HepG2 (cell line): ENCODE results near the gene SLC25A11. TPM values are rescaled to one million over a fixed set of nuclear protein-coding genes. Genes with fewer than 3 reads are reported as not detected.

ENCODE experiments used
- ATRX ChIP-seq: sonication (generic); formaldehyde crosslinking; IDR thresholded peaks from 2 replicates; pipeline ENCODE4 v1.4.0; 2020; ENCODE audit warnings: missing genetic modification reagents, borderline replicate concordance
- FLYWCH1 ChIP-seq: sonication (generic); formaldehyde crosslinking; IDR thresholded peaks from 2 replicates; pipeline ENCODE4 v1.8.1; 2023; ENCODE audit warnings: mild to moderate bottlenecking, missing genetic modification reagents
- FOSL2 ChIP-seq: sonication (generic); formaldehyde crosslinking; IDR thresholded peaks from 2 replicates; pipeline ENCODE4 v1.4.0; 2020; ENCODE audit warnings: missing genetic modification reagents
- FOXC1 ChIP-seq: sonication (generic); formaldehyde crosslinking; IDR thresholded peaks from 2 replicates; pipeline ENCODE4 v1.8.0; 2022; ENCODE audit warnings: mild to moderate bottlenecking, missing genetic modification reagents, borderline replicate concordance
- MZF1 ChIP-seq: sonication (generic); formaldehyde crosslinking; IDR thresholded peaks from 2 replicates; pipeline ENCODE4 v1.8.1; 2023; ENCODE audit warnings: mild to moderate bottlenecking, missing genetic modification reagents, borderline replicate concordance
- NFYC ChIP-seq: IDR thresholded peaks from 2 replicates; pipeline ENCODE4 v1.6.1; 2016; ENCODE audit warnings: missing genetic modification reagents, missing compliant biosample characterization
- NPAS2 ChIP-seq: sonication (generic); formaldehyde crosslinking; IDR thresholded peaks from 2 replicates; pipeline ENCODE4 v1.8.0; 2022; ENCODE audit warnings: mild to moderate bottlenecking, missing genetic modification reagents, borderline replicate concordance
- NR2F6 ChIP-seq, 2 experiments: IDR thresholded peaks; 2 replicates each; pipeline ENCODE4 v1.6.1; 2016; ENCODE audit warnings: antibody characterized with exemption in 1 of 2, mild to moderate bottlenecking in 1 of 2
- PCBP1 ChIP-seq: fragments of 200-400 bp; formaldehyde crosslinking; IDR thresholded peaks from 2 replicates; pipeline ENCODE4 v1.6.1; 2017; ENCODE audit warnings: mild to moderate bottlenecking, low read depth, low read length, borderline replicate concordance
- RNF2 ChIP-seq: fragments of 450-650 bp; conservative IDR thresholded peaks from 2 replicates; pipeline ENCODE4 v1.6.1; 2016; ENCODE audit warnings: low read depth
- SPEN ChIP-seq: sonication (generic); formaldehyde crosslinking; IDR thresholded peaks from 2 replicates; pipeline ENCODE4 v1.5.1; 2020; ENCODE audit warnings: low read depth, mild to moderate bottlenecking, missing genetic modification reagents
- STAG1 ChIP-seq: sonication (generic); formaldehyde crosslinking; IDR thresholded peaks from 2 replicates; pipeline ENCODE4 v1.4.0; 2020; ENCODE audit warnings: missing genetic modification reagents
- ZNF225 ChIP-seq: sonication (generic); formaldehyde crosslinking; IDR thresholded peaks from 2 replicates; pipeline ENCODE4 v1.4.0; 2020; ENCODE audit warnings: mild to moderate bottlenecking, missing genetic modification reagents
- ZNF512 ChIP-seq: sonication (generic); formaldehyde crosslinking; IDR thresholded peaks from 2 replicates; pipeline ENCODE4 v1.4.0; 2020; ENCODE audit warnings: mild to moderate bottlenecking, missing genetic modification reagents
- ZNF768 ChIP-seq: sonication (generic); formaldehyde crosslinking; IDR thresholded peaks from 2 replicates; pipeline ENCODE4 v1.4.0; 2020; ENCODE audit warnings: missing genetic modification reagents
- ZSCAN20 ChIP-seq: sonication (generic); formaldehyde crosslinking; IDR thresholded peaks from 2 replicates; pipeline ENCODE4 v1.4.0; 2020; ENCODE audit warnings: missing genetic modification reagents, mild to moderate bottlenecking, borderline replicate concordance
- polyA plus RNA-seq, 8 experiments: library from polyadenylated mRNA; depleted of rRNA in 3 of 8; stranded (reverse) in 7 of 8; unstranded in 1 of 8; fragments of >200 nt; fragmentation: Illumina TruSeq in 4 of 8; extraction: Trizol in 4 of 8; gene quantifications; 2 replicates each; pipeline versions ENCODE4 v1.2.1 to v1.2.3, GENCODE V29; 2011 to 2016; ENCODE audit warnings: low read depth in 4 of 8, missing spikeins in 1 of 8, mixed read lengths in 1 of 8; ENCODE audit not compliant: insufficient read depth in 1 of 8
- total RNA-seq, 5 experiments: library from RNA; depleted of rRNA; stranded (reverse); fragments of >200 nt; fragmentation: Illumina TruSeq; extraction: Trizol; gene quantifications; 2 replicates each; pipeline ENCODE4 v1.2.3, GENCODE V29; 2016; ENCODE audit warnings: low read depth in 1 of 5
- TF ChIP-seq, protein P1 (sequence below): sonication (generic); formaldehyde crosslinking; conservative IDR thresholded peaks from 2 replicates; pipeline ENCODE4 v1.4.0; 2020; ENCODE audit warnings: missing genetic modification reagents
- TF ChIP-seq, protein P2 (sequence below): sonication (generic); formaldehyde crosslinking; IDR thresholded peaks from 2 replicates; pipeline ENCODE4 v1.4.0; 2020; ENCODE audit warnings: missing genetic modification reagents, borderline replicate concordance
- TF ChIP-seq, protein P3 (sequence below): sonication (generic); formaldehyde crosslinking; IDR thresholded peaks from 2 replicates; pipeline ENCODE4 v1.4.0; 2020; ENCODE audit warnings: missing genetic modification reagents, borderline replicate concordance

The SLC25A11 gene
- total and polyA plus RNA-seq, 2 of the 13 experiments (the other 11 are each of a cell fraction or from before 2014, with no cell fraction given) = 35.4 to 47.2 TPM

DNA sequence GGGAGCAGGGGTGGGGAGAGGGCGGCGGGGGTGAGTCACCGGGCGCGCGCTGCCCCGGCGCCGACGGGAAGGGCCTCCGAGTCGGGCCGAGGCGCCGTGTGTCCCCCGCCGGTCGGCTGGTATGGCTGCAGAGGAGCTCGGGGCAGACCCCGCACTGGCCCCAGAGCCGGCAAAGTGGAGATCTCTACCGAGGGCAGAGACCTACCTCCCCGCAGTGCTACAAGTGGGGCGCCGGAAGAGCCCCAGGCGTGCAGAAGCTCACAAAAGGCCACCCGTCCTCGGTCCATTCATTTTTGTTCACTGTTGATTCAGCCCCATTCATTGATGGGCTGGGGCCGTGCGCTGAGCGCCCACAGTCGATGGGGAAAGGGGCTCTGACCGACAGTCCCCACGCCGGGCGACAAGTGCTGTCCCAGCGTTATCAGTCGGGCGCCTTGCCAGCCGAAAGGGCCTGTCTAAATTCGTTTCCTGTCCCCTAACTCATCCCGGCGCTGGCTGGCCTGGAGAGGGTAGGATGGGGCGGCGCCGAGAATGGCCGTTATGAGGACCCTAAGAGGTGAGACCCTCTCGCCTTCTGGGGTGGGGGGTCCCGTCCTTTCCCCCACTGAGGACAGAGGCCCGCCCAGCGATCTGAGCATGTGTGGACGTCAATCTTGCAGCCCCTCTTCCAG lies 10.4 kb upstream of the SLC25A11 start (continued):
- peak; percentile 48; the same call in 1 of the 2 replicates for TF ChIP-seq ZSCAN20 (CRISPR knock-in tag)
- TF ChIP-seq FOXC1 (CRISPR knock-in tag) = peak; percentile 43; the same call in 1 of the 2 replicates
- no peak for TF ChIP-seq MZF1 (CRISPR knock-in tag)
- no peak for TF ChIP-seq ATRX (CRISPR knock-in tag)
- TF ChIP-seq STAG1 (CRISPR knock-in tag) = no peak
- TF ChIP-seq, protein P1, sequence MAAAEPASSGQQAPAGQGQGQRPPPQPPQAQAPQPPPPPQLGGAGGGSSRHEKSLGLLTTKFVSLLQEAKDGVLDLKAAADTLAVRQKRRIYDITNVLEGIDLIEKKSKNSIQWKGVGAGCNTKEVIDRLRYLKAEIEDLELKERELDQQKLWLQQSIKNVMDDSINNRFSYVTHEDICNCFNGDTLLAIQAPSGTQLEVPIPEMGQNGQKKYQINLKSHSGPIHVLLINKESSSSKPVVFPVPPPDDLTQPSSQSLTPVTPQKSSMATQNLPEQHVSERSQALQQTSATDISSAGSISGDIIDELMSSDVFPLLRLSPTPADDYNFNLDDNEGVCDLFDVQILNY (CRISPR knock-in tag) = no peak
- no peak for TF ChIP-seq NR2F6 (IDR thresholded peaks at IDR 0.05)
- TF ChIP-seq NR2F6 (CRISPR knock-in tag; IDR thresholded peaks at IDR 0.05) = no peak
- no peak for TF ChIP-seq NPAS2 (CRISPR knock-in tag)
- TF ChIP-seq ZNF768 = no peak; the same call in 1 of the 2 replicates
- TF ChIP-seq FOSL2 (CRISPR knock-in tag) = peak; percentile 69
- TF ChIP-seq RNF2 = no peak
- TF ChIP-seq FLYWCH1 (CRISPR knock-in tag) = peak; percentile 42; the same call in 1 of the 2 replicates
- TF ChIP-seq ZNF225 (CRISPR knock-in tag) = no peak
- TF ChIP-seq NFYC (CRISPR knock-in tag) = no peak
- peak; percentile 81; the same call in 1 of the 2 replicates for TF ChIP-seq PCBP1
- TF ChIP-seq, protein P2, sequence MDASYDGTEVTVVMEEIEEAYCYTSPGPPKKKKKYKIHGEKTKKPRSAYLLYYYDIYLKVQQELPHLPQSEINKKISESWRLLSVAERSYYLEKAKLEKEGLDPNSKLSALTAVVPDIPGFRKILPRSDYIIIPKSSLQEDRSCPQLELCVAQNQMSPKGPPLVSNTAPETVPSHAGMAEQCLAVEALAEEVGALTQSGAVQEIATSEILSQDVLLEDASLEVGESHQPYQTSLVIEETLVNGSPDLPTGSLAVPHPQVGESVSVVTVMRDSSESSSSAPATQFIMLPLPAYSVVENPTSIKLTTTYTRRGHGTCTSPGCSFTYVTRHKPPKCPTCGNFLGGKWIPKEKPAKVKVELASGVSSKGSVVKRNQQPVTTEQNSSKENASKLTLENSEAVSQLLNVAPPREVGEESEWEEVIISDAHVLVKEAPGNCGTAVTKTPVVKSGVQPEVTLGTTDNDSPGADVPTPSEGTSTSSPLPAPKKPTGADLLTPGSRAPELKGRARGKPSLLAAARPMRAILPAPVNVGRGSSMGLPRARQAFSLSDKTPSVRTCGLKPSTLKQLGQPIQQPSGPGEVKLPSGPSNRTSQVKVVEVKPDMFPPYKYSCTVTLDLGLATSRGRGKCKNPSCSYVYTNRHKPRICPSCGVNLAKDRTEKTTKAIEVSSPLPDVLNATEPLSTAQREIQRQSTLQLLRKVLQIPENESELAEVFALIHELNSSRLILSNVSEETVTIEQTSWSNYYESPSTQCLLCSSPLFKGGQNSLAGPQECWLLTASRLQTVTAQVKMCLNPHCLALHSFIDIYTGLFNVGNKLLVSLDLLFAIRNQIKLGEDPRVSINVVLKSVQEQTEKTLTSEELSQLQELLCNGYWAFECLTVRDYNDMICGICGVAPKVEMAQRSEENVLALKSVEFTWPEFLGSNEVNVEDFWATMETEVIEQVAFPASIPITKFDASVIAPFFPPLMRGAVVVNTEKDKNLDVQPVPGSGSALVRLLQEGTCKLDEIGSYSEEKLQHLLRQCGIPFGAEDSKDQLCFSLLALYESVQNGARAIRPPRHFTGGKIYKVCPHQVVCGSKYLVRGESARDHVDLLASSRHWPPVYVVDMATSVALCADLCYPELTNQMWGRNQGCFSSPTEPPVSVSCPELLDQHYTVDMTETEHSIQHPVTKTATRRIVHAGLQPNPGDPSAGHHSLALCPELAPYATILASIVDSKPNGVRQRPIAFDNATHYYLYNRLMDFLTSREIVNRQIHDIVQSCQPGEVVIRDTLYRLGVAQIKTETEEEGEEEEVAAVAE (CRISPR knock-in tag) = no peak
- TF ChIP-seq, protein P3, sequence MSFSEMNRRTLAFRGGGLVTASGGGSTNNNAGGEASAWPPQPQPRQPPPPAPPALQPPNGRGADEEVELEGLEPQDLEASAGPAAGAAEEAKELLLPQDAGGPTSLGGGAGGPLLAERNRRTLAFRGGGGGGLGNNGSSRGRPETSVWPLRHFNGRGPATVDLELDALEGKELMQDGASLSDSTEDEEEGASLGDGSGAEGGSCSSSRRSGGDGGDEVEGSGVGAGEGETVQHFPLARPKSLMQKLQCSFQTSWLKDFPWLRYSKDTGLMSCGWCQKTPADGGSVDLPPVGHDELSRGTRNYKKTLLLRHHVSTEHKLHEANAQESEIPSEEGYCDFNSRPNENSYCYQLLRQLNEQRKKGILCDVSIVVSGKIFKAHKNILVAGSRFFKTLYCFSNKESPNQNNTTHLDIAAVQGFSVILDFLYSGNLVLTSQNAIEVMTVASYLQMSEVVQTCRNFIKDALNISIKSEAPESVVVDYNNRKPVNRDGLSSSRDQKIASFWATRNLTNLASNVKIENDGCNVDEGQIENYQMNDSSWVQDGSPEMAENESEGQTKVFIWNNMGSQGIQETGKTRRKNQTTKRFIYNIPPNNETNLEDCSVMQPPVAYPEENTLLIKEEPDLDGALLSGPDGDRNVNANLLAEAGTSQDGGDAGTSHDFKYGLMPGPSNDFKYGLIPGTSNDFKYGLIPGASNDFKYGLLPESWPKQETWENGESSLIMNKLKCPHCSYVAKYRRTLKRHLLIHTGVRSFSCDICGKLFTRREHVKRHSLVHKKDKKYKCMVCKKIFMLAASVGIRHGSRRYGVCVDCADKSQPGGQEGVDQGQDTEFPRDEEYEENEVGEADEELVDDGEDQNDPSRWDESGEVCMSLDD = 0 out of 2 replicates have a peak, but pooled peaks have one; percentile 16
- TF ChIP-seq SPEN (CRISPR knock-in tag) = peak; percentile 12; the same call in 1 of the 2 replicates
- TF ChIP-seq ZNF512 (CRISPR knock-in tag) = no peak
